Neuronal stem cell (in vitro differentiated cells): Measurements from ENCODE around the gene ATP13A1. TPM values are rescaled to one million over a fixed set of nuclear protein-coding genes. Genes with fewer than 3 reads are reported as not detected.

Experiments
- DNase-seq: peaks from one replicate; pipeline ENCODE4 v3.0.0-alpha.2; 2013; ENCODE audit warnings: low spot score
- H2AFZ ChIP-seq: one replicate; pipeline ENCODE4 v1.6.1; 2013; ENCODE audit warnings: mild to moderate bottlenecking, low read length, inconsistent platforms
- H2AK5ac ChIP-seq: 2 replicates; pipeline ENCODE4 v1.6.1; 2013; ENCODE audit warnings: low read depth, mild to moderate bottlenecking, inconsistent platforms, low read length, moderate library complexity, mixed read lengths
- H2BK120ac ChIP-seq: 2 replicates; pipeline ENCODE4 v1.6.1; 2013; ENCODE audit warnings: low read depth, mild to moderate bottlenecking, inconsistent platforms, low read length, moderate library complexity, mixed read lengths
- H2BK12ac ChIP-seq: one replicate; pipeline ENCODE4 v1.6.1; 2013; ENCODE audit warnings: low read length, inconsistent platforms
- H2BK15ac ChIP-seq: 2 replicates; pipeline ENCODE4 v1.6.1; 2013; ENCODE audit warnings: mild to moderate bottlenecking, low read length, inconsistent platforms, mixed read lengths
- H2BK5ac ChIP-seq: one replicate; pipeline ENCODE4 v1.6.1; 2013; ENCODE audit warnings: inconsistent platforms, mild to moderate bottlenecking, low read length, moderate library complexity
- H3K14ac ChIP-seq: one replicate; pipeline ENCODE4 v1.6.1; 2013; ENCODE audit warnings: low read length, inconsistent platforms
- H3K18ac ChIP-seq: 2 replicates; pipeline ENCODE4 v1.6.1; 2013; ENCODE audit warnings: low read length, inconsistent platforms
- H3K23ac ChIP-seq: 2 replicates; pipeline ENCODE4 v1.6.1; 2013; ENCODE audit warnings: low read depth, mild to moderate bottlenecking, mixed read lengths, low read length, inconsistent platforms; ENCODE audit not compliant: poor library complexity
- H3K27ac ChIP-seq: replicated peaks from 3 replicates; pipeline ENCODE4 v1.5.1; 2013; ENCODE audit warnings: low read length, inconsistent platforms
- H3K27me3 ChIP-seq, 3 experiments: 2 replicates each; pipeline ENCODE4 v1.6.1; 2013; ENCODE audit warnings: low read length in 3 of 3, mild to moderate bottlenecking in 2 of 3, inconsistent platforms in 1 of 3, low read depth in 1 of 3, mixed read lengths in 1 of 3, moderate library complexity in 1 of 3; ENCODE audit not compliant: control insufficient read depth in 3 of 3, insufficient read depth in 3 of 3
- H3K36me3 ChIP-seq, 2 donors: replicated peaks in 1 of 2; 2 replicates each; pipeline ENCODE4 v1.6.1; 2013; ENCODE audit warnings: low read length in 2 of 2; ENCODE audit not compliant: control insufficient read depth in 2 of 2, insufficient read depth in 2 of 2
- H3K4ac ChIP-seq: 2 replicates; pipeline ENCODE4 v1.6.1; 2013; ENCODE audit warnings: inconsistent platforms, mild to moderate bottlenecking, low read length, moderate library complexity
- H3K4me1 ChIP-seq, 2 donors: 1 replicate in 1 of 2; 2 replicates in 1 of 2; pipeline ENCODE4 v1.6.1; 2013; ENCODE audit warnings: low read length in 2 of 2, low read depth in 1 of 2; ENCODE audit not compliant: control insufficient read depth in 2 of 2, insufficient read depth in 1 of 2
- H3K4me2 ChIP-seq: one replicate; pipeline ENCODE4 v1.6.1; 2013; ENCODE audit warnings: mild to moderate bottlenecking, low read length, inconsistent platforms; ENCODE audit not compliant: insufficient read depth, poor library complexity, severe bottlenecking
- H3K4me3 ChIP-seq, 2 donors: 2 replicates each; pipeline ENCODE4 v1.5.1; 2013; ENCODE audit warnings: low read length in 2 of 2, mild to moderate bottlenecking in 2 of 2, inconsistent platforms in 1 of 2, moderate library complexity in 1 of 2
- H3K79me1 ChIP-seq: one replicate; pipeline ENCODE4 v1.6.1; 2013; ENCODE audit warnings: low read depth, mild to moderate bottlenecking, inconsistent platforms, low read length, moderate library complexity
- H3K9ac ChIP-seq: one replicate; pipeline ENCODE4 v1.6.1; 2013; ENCODE audit warnings: mild to moderate bottlenecking, low read depth, low read length, inconsistent platforms; ENCODE audit not compliant: poor library complexity
- H3K9me3 ChIP-seq, 2 donors: replicated peaks in 1 of 2; 2 replicates each; pipeline versions ENCODE3 to v1.6.1; 2013; ENCODE audit warnings: low read length in 2 of 2, mild to moderate bottlenecking in 2 of 2, inconsistent platforms in 1 of 2, low read depth in 1 of 2, mixed read lengths in 1 of 2, moderate library complexity in 1 of 2; ENCODE audit not compliant: control insufficient read depth in 2 of 2, insufficient read depth in 1 of 2
- H4K8ac ChIP-seq: one replicate; pipeline ENCODE4 v1.6.1; 2013; ENCODE audit warnings: low read depth, mild to moderate bottlenecking, inconsistent platforms, low read length, moderate library complexity
- H4K91ac ChIP-seq: one replicate; pipeline ENCODE4 v1.6.1; 2013; ENCODE audit warnings: low read length, low read depth, mild to moderate bottlenecking, inconsistent platforms; ENCODE audit not compliant: poor library complexity
- WGBS, 2 donors: extraction: QIAGEN DNeasy Blood & Tissue Kit; methylation state at CpG; one replicate each; pipeline ENCODE4 v1.1.7; 2013; ENCODE audit warnings: missing lambda C conversion rate in 2 of 2, mixed read lengths in 1 of 2; ENCODE audit not compliant: insufficient read length in 2 of 2, insufficient replicate concordance in 1 of 2; ENCODE audit errors: extremely low coverage in 2 of 2; 5-methylcytosine and 5-hydroxymethylcytosine counted together
- polyA plus RNA-seq, 2 experiments: library from polyadenylated mRNA; stranded (reverse); fragments of 200-250 nt; gene quantifications; one replicate each; pipeline ENCODE4 v1.2.3, GENCODE V29; 2013

Gene ATP13A1
- 20.7 TPM for polyA plus RNA-seq (2013, experiment 1 of 2)
- polyA plus RNA-seq (2013, experiment 2 of 2): 20.1 TPM

DNA sequence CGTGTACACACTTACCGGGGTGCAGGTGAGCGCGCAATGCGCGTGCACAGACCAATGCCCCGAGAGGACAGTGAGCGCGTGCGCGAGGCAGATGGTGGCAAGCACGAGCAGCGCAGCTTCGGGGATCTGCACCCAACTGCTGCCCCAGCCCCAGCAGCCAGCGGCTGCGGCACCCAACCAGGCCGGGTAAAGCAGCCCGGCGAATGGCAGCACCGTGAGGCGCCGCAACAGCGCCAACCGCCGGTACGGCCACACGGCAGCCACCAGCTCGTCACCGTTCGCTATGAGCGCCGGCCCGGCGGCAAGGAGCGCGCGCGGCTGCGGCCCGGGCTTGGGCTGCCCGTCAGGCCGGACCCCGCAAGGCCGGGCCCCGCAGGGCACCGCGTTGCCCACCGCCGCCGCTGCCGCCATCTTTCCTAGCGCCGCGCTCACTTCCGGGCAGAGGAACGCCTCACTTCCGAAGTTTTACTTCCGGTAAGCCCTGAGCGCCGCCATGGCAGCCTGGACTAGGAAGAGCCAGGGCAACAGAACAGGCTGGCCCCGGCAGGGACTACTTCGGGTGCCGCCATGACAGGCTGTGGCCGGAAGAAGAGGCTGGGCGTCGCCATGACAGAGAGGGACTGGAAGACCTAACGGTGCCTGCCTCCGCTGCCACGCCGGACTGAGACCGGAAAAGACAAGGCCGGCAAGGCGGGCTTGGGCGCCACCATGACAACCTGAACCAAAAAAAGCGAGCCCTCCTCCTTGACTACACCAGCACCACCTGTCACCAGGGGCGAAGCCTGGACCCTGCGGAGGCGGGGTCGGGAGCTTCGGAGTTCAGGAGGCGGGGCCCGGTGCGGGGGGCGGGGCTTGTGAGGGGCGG is at the start of gene ATP13A1:
TSS of gene ATP13A1 (minus strand) at position 421 of the 865 bp plus-strand sequence. CDS start at position 411, 10 bp downstream.
- Histone ChIP-seq H3K14ac (peak within 1 kb of the TSS; percentile 39), H4K91ac (peak within 1 kb of the TSS; percentile 85)

GRCh38 chr19:19711934-19712828 is 48.7 kb upstream of the ATP13A1 start:
- Histone ChIP-seq H3K4ac (no peak overlapping the region), H3K36me3 (peaks cover 42 to 88% of the 10 kb centered on the region in 2 donors), H3K14ac (no peak overlapping the region), H2AK5ac (no peak overlapping the region), H2BK15ac (no peak overlapping the region), H3K4me1 (no peaks in the 10 kb centered on the region), H2BK5ac (no peak overlapping the region), H3K9ac (no peak overlapping the region), H3K4me3 (no peak overlapping the region), H2BK12ac (no peak overlapping the region), H3K23ac (no peak overlapping the region), H2BK120ac (no peak overlapping the region), H3K4me2 (no peak overlapping the region), H4K91ac (no peak overlapping the region), H3K18ac (no peak overlapping the region), H3K27ac (no peak overlapping the region), H3K9me3 (peaks cover 59 to 98% of the 10 kb centered on the region in 2 donors), H3K79me1 (peaks cover 2% of the 10 kb centered on the region), H2AFZ (no peak overlapping the region), H4K8ac (no peak overlapping the region), H3K27me3 (no peaks in the 10 kb centered on the region)
- no peak for DNase-seq
- no CpG with 5 or more reads among the region's 10 CpGs for WGBS, 2 donors

More for the DNA sequence above, at the start of gene ATP13A1:
- H2BK15ac ChIP-seq: peak within 1 kb of the TSS; percentile 77
- H3K4me3 ChIP-seq: peak within 1 kb of the TSS; percentile 88 to 97
- no peaks in the 10 kb centered on the region for H3K9me3 ChIP-seq
- H3K27me3 ChIP-seq: no peaks in the 10 kb centered on the region
- DNase-seq: peak; percentile 92
- H3K23ac ChIP-seq: peak within 1 kb of the TSS; percentile 98
- H2AFZ ChIP-seq: peak within 1 kb of the TSS; percentile 92
- H3K79me1 ChIP-seq: peaks cover 8% of the 10 kb centered on the region
- H3K4me2 ChIP-seq: peak within 1 kb of the TSS; percentile 99
- H3K9ac ChIP-seq: peak within 1 kb of the TSS; percentile 96
- H3K4me1 ChIP-seq: peaks cover 14 to 18% of the 10 kb centered on the region in 2 donors
- peak within 1 kb of the TSS; percentile 75 for H2BK5ac ChIP-seq
- no peak within 1 kb of the TSS for H3K4ac ChIP-seq
- H2AK5ac ChIP-seq: peak within 1 kb of the TSS; percentile 92
- WGBS, 2 donors: no CpG with 5 or more reads among the region's 85 CpGs
- H3K36me3 ChIP-seq: peaks cover 16 to 31% of the 10 kb centered on the region in 2 donors
- peak within 1 kb of the TSS; percentile 95 for H3K27ac ChIP-seq
- no peak within 1 kb of the TSS for H2BK12ac ChIP-seq
- peak within 1 kb of the TSS; percentile 45 for H4K8ac ChIP-seq
- H3K18ac ChIP-seq: peak within 1 kb of the TSS; percentile 89
- H2BK120ac ChIP-seq: peak within 1 kb of the TSS; percentile 26

DNA sequence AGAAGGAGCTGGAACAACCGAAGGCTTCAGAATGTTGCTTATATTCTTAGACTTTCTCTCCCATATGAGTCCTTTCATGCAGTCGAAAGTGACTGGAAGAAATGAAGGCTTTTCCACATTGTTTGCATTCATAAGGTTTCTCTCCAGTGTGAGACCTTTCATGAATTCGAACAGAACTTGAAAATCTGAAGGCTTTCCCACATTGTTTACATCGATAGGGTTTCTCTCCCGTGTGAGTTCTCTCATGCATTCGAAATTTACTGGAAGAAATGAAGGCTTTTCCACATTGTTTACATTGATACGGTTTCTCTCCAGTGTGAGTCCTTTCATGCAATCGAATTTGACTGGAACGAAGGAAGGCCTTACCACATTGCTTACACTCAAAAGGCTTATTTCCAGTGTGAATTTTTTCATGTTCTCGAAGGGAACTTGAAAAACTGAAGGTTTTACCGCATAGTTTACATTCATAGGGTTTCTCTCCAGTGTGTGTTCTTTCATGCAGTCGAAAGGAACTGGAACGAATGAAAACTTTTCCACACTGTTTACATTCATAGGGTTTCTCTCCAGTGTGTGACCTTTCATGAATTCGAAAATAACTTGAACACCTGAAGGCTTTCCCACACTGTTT is 47.9 kb upstream of the ATP13A1 start:
- H2AK5ac ChIP-seq: no peak overlapping the region
- H3K27ac ChIP-seq: no peak overlapping the region
- no peak overlapping the region for H2BK120ac ChIP-seq
- no peak for DNase-seq
- no peak overlapping the region for H2BK5ac ChIP-seq
- no peaks in the 10 kb centered on the region for H3K27me3 ChIP-seq
- H4K91ac ChIP-seq: no peak overlapping the region
- H3K14ac ChIP-seq: no peak overlapping the region
- H2BK12ac ChIP-seq: no peak overlapping the region
- peaks cover 2% of the 10 kb centered on the region for H3K79me1 ChIP-seq
- no peak overlapping the region for H2AFZ ChIP-seq
- no peak overlapping the region for H3K4ac ChIP-seq
- no peak overlapping the region for H3K9ac ChIP-seq
- H3K36me3 ChIP-seq: peaks cover 40 to 82% of the 10 kb centered on the region in 2 donors
- H3K23ac ChIP-seq: no peak overlapping the region
- WGBS, 2 donors: no CpG with 5 or more reads among the region's 14 CpGs
- H3K9me3 ChIP-seq: peaks cover 60 to 97% of the 10 kb centered on the region in 2 donors
- H3K18ac ChIP-seq: no peak overlapping the region
- H3K4me1 ChIP-seq: no peaks in the 10 kb centered on the region
- no peak overlapping the region for H2BK15ac ChIP-seq
- H3K4me3 ChIP-seq: no peak overlapping the region
- H4K8ac ChIP-seq: no peak overlapping the region
- no peak overlapping the region for H3K4me2 ChIP-seq
